H1 (cell line): ENCODE results near the gene SLC35F1. TPM values are rescaled to one million over a fixed set of nuclear protein-coding genes. Genes with fewer than 3 reads are reported as not detected.

Source experiments
- CTCF ChIA-PET: fragments of 300-600 bp; sonication (Branson Sonifier 250); formaldehyde crosslinking; loops from one replicate; lab custom pipeline; 2021; ENCODE audit not compliant: partially characterized antibody; lab: Charles Lee
- POLR2A ChIA-PET: fragments of 300-600 bp; sonication (Branson Sonifier 250); formaldehyde crosslinking; loops from one replicate; lab custom pipeline; 2021; ENCODE audit warnings: inconsistent platforms; ENCODE audit not compliant: partially characterized antibody; lab: Charles Lee
- DNase-seq, 2 experiments: peaks; one replicate each; pipeline versions ENCODE4 v3.0.0 to v3.0.0-alpha.2; 2010 to 2022; ENCODE audit warnings: low spot score in 2 of 2, low read depth in 1 of 2, mixed read lengths in 1 of 2
- FAIRE-seq: peaks from 2 replicates; lab custom pipeline; 2011; peaks lifted over from hg19 to GRCh38; lab: Jason Lieb, UNC
- H2AFZ ChIP-seq: 2 replicates; pipeline ENCODE4 v1.8.1; 2012; ENCODE audit warnings: low read length, inconsistent platforms
- H2AK5ac ChIP-seq: 2 replicates; pipeline ENCODE4 v1.6.1; 2013; ENCODE audit warnings: low read depth, low read length
- H2BK120ac ChIP-seq: replicated peaks from 2 replicates; pipeline ENCODE3; 2013; ENCODE audit warnings: low read depth, low read length, inconsistent platforms
- H2BK12ac ChIP-seq: 2 replicates; pipeline ENCODE4 v1.6.1; 2013; ENCODE audit warnings: low read depth, low read length
- H2BK15ac ChIP-seq: 2 replicates; pipeline ENCODE4 v1.6.1; 2013; ENCODE audit warnings: low read length
- H2BK20ac ChIP-seq: 2 replicates; pipeline ENCODE4 v1.6.1; 2013; ENCODE audit warnings: low read length
- H2BK5ac ChIP-seq: 2 replicates; pipeline ENCODE4 v1.6.1; 2013; ENCODE audit warnings: low read depth, low read length
- H3K14ac ChIP-seq: 2 replicates; pipeline ENCODE4 v1.6.1; 2013; ENCODE audit warnings: inconsistent platforms; ENCODE audit not compliant: insufficient read length
- H3K18ac ChIP-seq: 2 replicates; pipeline ENCODE4 v1.6.1; 2013; ENCODE audit warnings: low read length; ENCODE audit errors: extremely low read depth
- H3K23ac ChIP-seq: 2 replicates; pipeline ENCODE4 v1.6.1; 2013; ENCODE audit warnings: inconsistent platforms; ENCODE audit not compliant: insufficient read length
- H3K23me2 ChIP-seq: 2 replicates; pipeline ENCODE4 v1.6.1; 2013; ENCODE audit warnings: low read depth, low read length
- H3K27ac ChIP-seq: 2 replicates; pipeline ENCODE4 v1.6.1; 2011; ENCODE audit warnings: low read depth, low read length, inconsistent platforms
- H3K27me3 ChIP-seq, 4 experiments: replicated peaks in 1 of 4; 1 replicate in 1 of 4; 2 replicates in 3 of 4; pipeline versions ENCODE4 v1.6.1 to v1.8.1; 2011 to 2013; ENCODE audit warnings: low read length in 3 of 4, mild to moderate bottlenecking in 3 of 4, inconsistent platforms in 2 of 4, mixed read lengths in 2 of 4, moderate library complexity in 1 of 4; ENCODE audit not compliant: control insufficient read depth in 3 of 4, insufficient read depth in 3 of 4; ENCODE audit errors: extremely low read depth in 1 of 4
- H3K36me3 ChIP-seq, 4 experiments: 2 replicates each; pipeline versions ENCODE4 v1.6.1 to v1.8.1; 2011 to 2013; ENCODE audit warnings: mild to moderate bottlenecking in 4 of 4, low read length in 3 of 4, moderate library complexity in 2 of 4, control low read depth in 1 of 4, inconsistent platforms in 1 of 4; ENCODE audit not compliant: insufficient read depth in 4 of 4, control insufficient read depth in 2 of 4
- H3K4ac ChIP-seq: replicated peaks from 2 replicates; pipeline ENCODE3; 2013; ENCODE audit warnings: low read length, low read depth, mixed read lengths, inconsistent platforms; ENCODE audit not compliant: insufficient read length
- H3K4me1 ChIP-seq, 4 experiments: replicated peaks in 1 of 4; 1 replicate in 1 of 4; 2 replicates in 3 of 4; pipeline versions ENCODE4 v1.6.1 to v1.8.1; 2011 to 2013; ENCODE audit warnings: low read length in 3 of 4, inconsistent platforms in 2 of 4, mixed read lengths in 1 of 4; ENCODE audit not compliant: insufficient read depth in 4 of 4, control insufficient read depth in 3 of 4
- H3K4me2 ChIP-seq, 2 experiments: 2 replicates each; pipeline versions ENCODE4 v1.6.1 to v1.8.1; 2011 to 2013; ENCODE audit warnings: low read depth in 2 of 2, low read length in 2 of 2, control low read depth in 1 of 2, inconsistent platforms in 1 of 2, mild to moderate bottlenecking in 1 of 2; ENCODE audit not compliant: insufficient read depth in 1 of 2
- H3K4me3 ChIP-seq, 4 experiments: fragments of 200-600, 300-600 bp in 1 of 4; sonication (generic), shearing (Covaris generic), sonication (Bioruptor Twin) in 1 of 4; 2 replicates each; pipeline versions ENCODE4 v1.5.1 to v1.8.1; 2011 to 2016; ENCODE audit warnings: low read length in 4 of 4, low read depth in 3 of 4, control low read depth in 2 of 4, inconsistent platforms in 2 of 4, mild to moderate bottlenecking in 2 of 4, mixed read lengths in 1 of 4, moderate library complexity in 1 of 4; ENCODE audit not compliant: insufficient read depth in 2 of 4; ENCODE audit errors: extremely low read depth in 1 of 4
- H3K56ac ChIP-seq: replicated peaks from 2 replicates; pipeline ENCODE3; 2013; ENCODE audit warnings: low read depth, mild to moderate bottlenecking, mixed read lengths, low read length, inconsistent platforms; ENCODE audit not compliant: insufficient read length
- H3K79me1 ChIP-seq: 2 replicates; pipeline ENCODE4 v1.6.1; 2013; ENCODE audit warnings: low read depth, low read length, control low read depth
- H3K79me2 ChIP-seq, 2 experiments: 2 replicates each; pipeline versions ENCODE4 v1.6.1 to v1.8.1; 2012 to 2013; ENCODE audit warnings: low read length in 2 of 2, mild to moderate bottlenecking in 2 of 2, inconsistent platforms in 1 of 2; ENCODE audit not compliant: insufficient read depth in 2 of 2, control insufficient read depth in 1 of 2
- H3K9ac ChIP-seq, 4 experiments: replicated peaks in 1 of 4; 1 replicate in 1 of 4; 2 replicates in 3 of 4; pipeline versions ENCODE4 v1.6.1 to v1.8.1; 2011 to 2013; ENCODE audit warnings: low read depth in 3 of 4, low read length in 3 of 4, control low read depth in 2 of 4, mild to moderate bottlenecking in 2 of 4, moderate library complexity in 2 of 4, inconsistent platforms in 1 of 4; ENCODE audit errors: extremely low read depth in 1 of 4
- H3K9me3 ChIP-seq, 2 experiments: 2 replicates each; pipeline versions ENCODE4 v1.6.1 to v1.8.1; 2012 to 2013; ENCODE audit warnings: mild to moderate bottlenecking in 2 of 2, moderate library complexity in 2 of 2, control low read depth in 1 of 2, inconsistent platforms in 1 of 2, low read depth in 1 of 2, low read length in 1 of 2, mixed read lengths in 1 of 2; ENCODE audit not compliant: insufficient read depth in 2 of 2
- H4K20me1 ChIP-seq, 2 experiments: replicated peaks in 1 of 2; 2 replicates each; pipeline versions ENCODE3 to v1.8.1; 2011 to 2013; ENCODE audit warnings: inconsistent platforms in 2 of 2, low read length in 2 of 2, mild to moderate bottlenecking in 1 of 2; ENCODE audit not compliant: insufficient read depth in 2 of 2, control insufficient read depth in 1 of 2
- H4K5ac ChIP-seq: 2 replicates; pipeline ENCODE4 v1.6.1; 2013; ENCODE audit warnings: low read length, low read depth, mixed read lengths, inconsistent platforms; ENCODE audit not compliant: insufficient read length
- H4K8ac ChIP-seq: 2 replicates; pipeline ENCODE4 v1.8.0; 2013; ENCODE audit warnings: mild to moderate bottlenecking, moderate library complexity, low read length, inconsistent platforms; ENCODE audit not compliant: insufficient read depth; ENCODE audit errors: extremely low read depth
- H4K91ac ChIP-seq: replicated peaks from 2 replicates; pipeline ENCODE3; 2013; ENCODE audit warnings: low read length, mixed read lengths, inconsistent platforms; ENCODE audit not compliant: insufficient read length
- BCL11A ChIP-seq, 2 experiments: IDR thresholded peaks; one replicate each; pipeline ENCODE4 v1.6.1; 2011; ENCODE audit warnings: low read depth in 2 of 2, low read length in 2 of 2, mild to moderate bottlenecking in 2 of 2
- BRCA1 ChIP-seq: IDR thresholded peaks from 2 replicates; pipeline ENCODE4 v1.6.1; 2012; ENCODE audit warnings: low read depth, low read length, improper control_type of control experiment
- CHD2 ChIP-seq: IDR thresholded peaks from 2 replicates; pipeline ENCODE4 v1.6.1; 2012; ENCODE audit warnings: low read length, improper control_type of control experiment
- EGR1 ChIP-seq: IDR thresholded peaks from 2 replicates; pipeline ENCODE4 v1.6.1; 2011; ENCODE audit warnings: low read depth, low read length, borderline replicate concordance
- GTF2F1 ChIP-seq: IDR thresholded peaks from 2 replicates; pipeline ENCODE4 v1.6.1; 2012; ENCODE audit warnings: low read depth, low read length, improper control_type of control experiment, borderline replicate concordance
- RXRA ChIP-seq: IDR thresholded peaks from 2 replicates; pipeline ENCODE4 v1.6.1; 2011; ENCODE audit warnings: low read depth, mild to moderate bottlenecking, low read length, moderate library complexity; ENCODE audit not compliant: insufficient read depth
- SIN3A ChIP-seq, 2 experiments: IDR thresholded peaks in 1 of 2; conservative IDR thresholded peaks in 1 of 2; 2 replicates each; pipeline ENCODE4 v1.6.1; 2011 to 2012; ENCODE audit warnings: low read length in 2 of 2, improper control_type of control experiment in 1 of 2, low read depth in 1 of 2, mild to moderate bottlenecking in 1 of 2
- TEAD4 ChIP-seq: IDR thresholded peaks from 2 replicates; pipeline ENCODE4 v1.6.1; 2012; ENCODE audit warnings: low read depth, low read length, inconsistent platforms, mixed read lengths
- WGBS, 2 experiments: shearing (Covaris generic) in 1 of 2; methylation state at CpG; one replicate each; pipeline versions ENCODE4 v1.1.6 to v1.1.7; 2013 to 2015; ENCODE audit warnings: low lambda C conversion rate in 2 of 2, mixed read lengths in 2 of 2, inconsistent platforms in 1 of 2, low coverage in 1 of 2, missing lambda C conversion rate in 1 of 2; ENCODE audit not compliant: insufficient replicate concordance in 2 of 2, insufficient coverage in 1 of 2, insufficient read length in 1 of 2; ENCODE audit errors: extremely low coverage in 1 of 2, missing lambda C conversion rate in 1 of 2; 5-methylcytosine and 5-hydroxymethylcytosine counted together
- polyA plus RNA-seq, 7 experiments: library from polyadenylated mRNA; depleted of rRNA in 3 of 7; stranded (reverse) in 5 of 7; unstranded in 2 of 7; fragments of >200 nt in 5 of 7; fragments of 200-250 nt in 2 of 7; gene quantifications; 1 replicate in 5 of 7; 2 replicates in 1 of 7; 4 replicates in 1 of 7; pipeline versions ENCODE4 v1.2.1 to v1.2.3, GENCODE V29; 2011 to 2013; ENCODE audit warnings: missing spikeins in 2 of 7, mixed read lengths in 2 of 7
- total RNA-seq: library from RNA; stranded (reverse); fragmentation: NEBNext Ultra II Directional; extraction: Animal tissue kit (Norgen Biotek cat#: 25700); gene quantifications from 2 replicates; pipeline ENCODE4 v1.2.1, GENCODE V29; 2021
- TF ChIP-seq, protein P1 (sequence below): IDR thresholded peaks from 2 replicates; pipeline ENCODE4 v1.6.1; 2012; ENCODE audit warnings: inconsistent platforms

SLC35F1 gene
- total and polyA plus RNA-seq, 2 of the 8 experiments (the other 6 are each of a cell fraction or from before 2014, with no cell fraction given): 7.0 to 10.0 TPM

- H3K4ac ChIP-seq: no peak overlapping the region
- H3K4me2 ChIP-seq: no peak overlapping the region
- H3K79me1 ChIP-seq: no peaks in the 10 kb centered on the region
- no peak overlapping the region for H3K14ac ChIP-seq
- no peak for TF ChIP-seq CHD2
- TF ChIP-seq, protein P1, sequence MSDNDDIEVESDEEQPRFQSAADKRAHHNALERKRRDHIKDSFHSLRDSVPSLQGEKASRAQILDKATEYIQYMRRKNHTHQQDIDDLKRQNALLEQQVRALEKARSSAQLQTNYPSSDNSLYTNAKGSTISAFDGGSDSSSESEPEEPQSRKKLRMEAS: no peak
- no peak for TF ChIP-seq SIN3A (conservative IDR thresholded peaks at IDR 0.05 in 1 of 2, IDR thresholded peaks at IDR 0.05 in 1 of 2; ENCODE audit: low read depth in 1 of 2, low read length in 2 of 2)
- TF ChIP-seq BRCA1: no peak
- TF ChIP-seq TEAD4: no peak
- no peak for TF ChIP-seq EGR1
- no peak for TF ChIP-seq GTF2F1
- TF ChIP-seq BCL11A (IDR thresholded peaks at IDR 0.05; ENCODE audit: low read depth in 2 of 2, low read length in 2 of 2): no peak
- TF ChIP-seq RXRA: no peak
- no peak overlapping the region for H3K56ac ChIP-seq
- no peak overlapping the region for H4K5ac ChIP-seq
- H2BK12ac ChIP-seq: no peak overlapping the region
- no peaks in the 10 kb centered on the region for H3K23me2 ChIP-seq
- CTCF ChIA-PET: interaction anchor here (1.4 kb wide), 2 partner anchors 19 to 45 kb away, joined by 3 to 4 read pairs; no protein-coding TSS in a partner anchor
- H2BK15ac ChIP-seq: no peak overlapping the region
- no peak overlapping the region for H2AFZ ChIP-seq
- H4K8ac ChIP-seq: no peak overlapping the region
- no peak overlapping the region for H2BK5ac ChIP-seq
- FAIRE-seq: no peak
- H2BK120ac ChIP-seq: no peak overlapping the region
- H3K27ac ChIP-seq: no peak overlapping the region
- H2BK20ac ChIP-seq: no peak overlapping the region
- no peak overlapping the region for H4K91ac ChIP-seq
- no peaks in the 10 kb centered on the region for H3K27me3 ChIP-seq
- H2AK5ac ChIP-seq: no peak overlapping the region
- DNase-seq: no peak
- peaks cover 3 to 8% of the 10 kb centered on the region in 2 experiments; a peak in 3 of 4 replicates for H3K9me3 ChIP-seq
- peaks cover 0 to 3% (median 0%) of the 10 kb centered on the region in 4 experiments; a peak in 1 of 7 replicates for H3K4me1 ChIP-seq
- no peaks in the 10 kb centered on the region for H4K20me1 ChIP-seq
- no peaks in the 10 kb centered on the region for H3K79me2 ChIP-seq
- H3K23ac ChIP-seq: no peak overlapping the region
- POLR2A ChIA-PET: no interaction called here
- H3K36me3 ChIP-seq: no peaks in the 10 kb centered on the region; a peak in 1 of 8 replicates
- H3K9ac ChIP-seq: no peak overlapping the region
- no peak overlapping the region for H3K4me3 ChIP-seq
- no peak overlapping the region for H3K18ac ChIP-seq
- 96% methylated on average over 3 of the region's 3 CpGs; no CpG with 5 or more reads in 1 of the 2 experiments for WGBS, 2 experiments
Observed at GRCh38 chr6:117930645-117931044, 23.6 kb downstream of the SLC35F1 start.
